Astrocyte of the spinal cord (primary cell): ENCODE measurements around the gene ZNF585A.

ENCODE experiments used
- DNase-seq: peaks from one replicate; pipeline ENCODE4 v3.0.0; 2011; ENCODE audit warnings: low read depth, low spot score
- H3K4me3 ChIP-seq: 2 replicates; pipeline ENCODE4 v1.5.1; 2011; ENCODE audit warnings: low read depth, mild to moderate bottlenecking, low read length, moderate library complexity
- CTCF ChIP-seq: IDR thresholded peaks from 2 replicates; pipeline ENCODE4 v1.5.1; 2012; ENCODE audit warnings: low read depth, mild to moderate bottlenecking, low read length, inconsistent platforms
- in situ Hi-C: cut with HindIII; loops from 2 replicates; pipeline ENCODE4 v1.10.0; 2017; ENCODE audit warnings: low sequenced_read_pairs

ZNF585A gene

GRCh38 chr19:37172368-37173366 lies at the start of gene ZNF585A:
Gene ZNF585A, minus strand, starts transcription at chr19:37172695. Its CDS starts 2,785 bp downstream, at chr19:37169910.
- peak within 1 kb of the TSS; percentile 97 for H3K4me3 ChIP-seq
- in situ Hi-C loops = no loop called here
- DNase-seq = peak; percentile 97
- TF ChIP-seq CTCF = peak; percentile 38

GRCh38 chr19:37221136-37221535 lies 48.6 kb upstream of the ZNF585A start:
- H3K4me3 ChIP-seq = no peak overlapping the region
- in situ Hi-C loops = no loop called here
- TF ChIP-seq CTCF = no peak
- no peak for DNase-seq

GRCh38 chr19:37220383-37220782 lies 47.9 kb upstream of the ZNF585A start:
- in situ Hi-C loops = no loop called here
- DNase-seq = no peak
- no peak overlapping the region for H3K4me3 ChIP-seq
- no peak for TF ChIP-seq CTCF

- TF ChIP-seq CTCF = no peak
- H3K4me3 ChIP-seq = peak overlapping the region; percentile 96
- in situ Hi-C loops = no loop called here
- peak; percentile 25 for DNase-seq
Observed at GRCh38 chr19:37218592-37218935, 46.1 kb upstream of the ZNF585A start.

GRCh38 chr19:37217775-37218591 lies 45.5 kb upstream of the ZNF585A start, which contains the start of gene ZNF383:
Gene ZNF383, plus strand, starts transcription at chr19:37218214. Its CDS starts 12,240 bp downstream, at chr19:37230454.
- H3K4me3 ChIP-seq = peak within 1 kb of the TSS; percentile 96
- peak; percentile 94 for DNase-seq
- TF ChIP-seq CTCF = no peak
- in situ Hi-C loops = no loop called here

GRCh38 chr19:37217480-37217774 lies 44.9 kb upstream of the ZNF585A start:
- no peak for TF ChIP-seq CTCF
- in situ Hi-C loops = no loop called here
- DNase-seq = no peak
- H3K4me3 ChIP-seq = peak overlapping the region; percentile 96
